Duodenal mucosa (tissue), 2 donors: ENCODE data around the gene TTLL9.

Source experiments
- H3K27ac ChIP-seq: one replicate; pipeline ENCODE4 v1.7.0; 2013; ENCODE audit warnings: low read depth, low read length
- H3K27me3 ChIP-seq, 2 donors: one replicate each; pipeline ENCODE4 v1.7.0; 2013; ENCODE audit warnings: low read length in 2 of 2, control low read depth in 1 of 2; ENCODE audit not compliant: insufficient read depth in 2 of 2, control insufficient read depth in 1 of 2
- H3K36me3 ChIP-seq, 2 donors: one replicate each; pipeline ENCODE4 v1.7.0; 2013; ENCODE audit warnings: low read length in 2 of 2, control low read depth in 1 of 2; ENCODE audit not compliant: insufficient read depth in 2 of 2, control insufficient read depth in 1 of 2
- H3K4me1 ChIP-seq, 2 donors: one replicate each; pipeline ENCODE4 v1.7.0; 2013; ENCODE audit warnings: low read length in 2 of 2, control low read depth in 1 of 2; ENCODE audit not compliant: insufficient read depth in 2 of 2, control insufficient read depth in 1 of 2
- H3K4me3 ChIP-seq, 2 donors: one replicate each; pipeline ENCODE4 v1.7.0; 2013; ENCODE audit warnings: low read length in 2 of 2, low read depth in 1 of 2
- H3K9ac ChIP-seq, 2 donors: one replicate each; pipeline ENCODE4 v1.7.0; 2013; ENCODE audit warnings: low read length in 2 of 2, low read depth in 1 of 2
- H3K9me3 ChIP-seq, 2 donors: one replicate each; pipeline ENCODE4 v1.7.0; 2013; ENCODE audit warnings: low read length in 2 of 2, control low read depth in 1 of 2; ENCODE audit not compliant: control insufficient read depth in 1 of 2

TTLL9 gene

DNA sequence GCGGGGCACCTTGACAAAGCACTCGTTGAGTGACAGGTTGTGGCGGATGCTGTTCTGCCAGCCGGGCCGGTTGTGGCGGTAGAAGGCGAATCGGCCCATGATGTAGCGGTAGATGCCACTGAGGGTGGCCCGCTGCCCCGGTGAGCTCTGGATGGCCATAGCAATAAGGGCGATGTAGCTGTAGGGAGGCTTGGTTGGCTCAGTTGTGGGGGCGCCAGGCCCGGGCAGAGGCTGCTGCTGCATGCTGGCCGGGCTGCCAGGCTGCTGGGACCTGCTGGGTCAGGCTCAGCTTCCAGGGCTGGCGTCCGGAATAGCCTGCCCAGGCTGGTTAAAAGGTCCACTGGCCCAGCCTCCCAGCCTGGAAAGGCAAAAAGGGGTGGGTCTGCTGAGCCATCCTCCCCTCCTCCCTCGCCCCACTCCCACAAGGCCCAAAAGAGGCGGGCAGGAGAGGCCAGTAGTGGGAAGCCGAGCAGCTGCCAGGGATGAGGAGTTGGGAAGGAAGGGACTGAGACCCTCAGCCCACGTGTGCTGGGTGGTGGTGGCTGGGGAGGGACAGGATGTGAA is 25.1 kb upstream of the TTLL9 start, which contains the start of gene FOXS1:
Gene FOXS1 (minus strand): TSS at position 305 of the 564 bp plus-strand sequence. CDS start 62 bp downstream, at position 243.
- Histone ChIP-seq H3K9ac (no peak within 1 kb of the TSS), H3K4me1 (peaks cover 0 to 3% of the 10 kb centered on the region in 2 donors), H3K36me3 (no peaks in the 10 kb centered on the region), H3K9me3 (no peaks in the 10 kb centered on the region), H3K4me3 (no peak within 1 kb of the TSS), H3K27ac (no peak within 1 kb of the TSS), H3K27me3 (peaks cover 0 to 5% of the 10 kb centered on the region in 2 donors)

DNA sequence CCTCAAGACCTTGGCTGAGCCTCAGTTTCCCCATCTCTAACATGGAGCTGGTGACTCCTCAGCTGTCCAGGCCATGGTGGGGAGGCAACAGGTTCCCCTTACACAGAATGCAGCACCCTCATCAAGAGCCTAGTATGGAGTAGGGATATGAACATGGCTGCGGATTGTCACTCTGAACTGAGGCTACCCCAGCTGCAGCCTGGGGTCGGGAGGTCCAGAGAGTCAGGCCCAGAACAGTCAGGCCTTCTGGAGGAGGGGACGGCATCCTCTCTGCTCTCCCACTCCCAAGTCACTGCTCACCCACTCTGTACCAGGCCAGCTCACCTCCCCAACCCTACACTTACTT is 23.7 kb upstream of the TTLL9 start:
- peaks cover 0 to 3% of the 10 kb centered on the region in 2 donors for H3K4me1 ChIP-seq
- no peaks in the 10 kb centered on the region for H3K9me3 ChIP-seq
- H3K36me3 ChIP-seq: no peaks in the 10 kb centered on the region
- H3K9ac ChIP-seq: no peak overlapping the region
- H3K27ac ChIP-seq: no peak overlapping the region
- peaks cover 8 to 10% of the 10 kb centered on the region in 2 donors for H3K27me3 ChIP-seq
- no peak overlapping the region for H3K4me3 ChIP-seq

DNA sequence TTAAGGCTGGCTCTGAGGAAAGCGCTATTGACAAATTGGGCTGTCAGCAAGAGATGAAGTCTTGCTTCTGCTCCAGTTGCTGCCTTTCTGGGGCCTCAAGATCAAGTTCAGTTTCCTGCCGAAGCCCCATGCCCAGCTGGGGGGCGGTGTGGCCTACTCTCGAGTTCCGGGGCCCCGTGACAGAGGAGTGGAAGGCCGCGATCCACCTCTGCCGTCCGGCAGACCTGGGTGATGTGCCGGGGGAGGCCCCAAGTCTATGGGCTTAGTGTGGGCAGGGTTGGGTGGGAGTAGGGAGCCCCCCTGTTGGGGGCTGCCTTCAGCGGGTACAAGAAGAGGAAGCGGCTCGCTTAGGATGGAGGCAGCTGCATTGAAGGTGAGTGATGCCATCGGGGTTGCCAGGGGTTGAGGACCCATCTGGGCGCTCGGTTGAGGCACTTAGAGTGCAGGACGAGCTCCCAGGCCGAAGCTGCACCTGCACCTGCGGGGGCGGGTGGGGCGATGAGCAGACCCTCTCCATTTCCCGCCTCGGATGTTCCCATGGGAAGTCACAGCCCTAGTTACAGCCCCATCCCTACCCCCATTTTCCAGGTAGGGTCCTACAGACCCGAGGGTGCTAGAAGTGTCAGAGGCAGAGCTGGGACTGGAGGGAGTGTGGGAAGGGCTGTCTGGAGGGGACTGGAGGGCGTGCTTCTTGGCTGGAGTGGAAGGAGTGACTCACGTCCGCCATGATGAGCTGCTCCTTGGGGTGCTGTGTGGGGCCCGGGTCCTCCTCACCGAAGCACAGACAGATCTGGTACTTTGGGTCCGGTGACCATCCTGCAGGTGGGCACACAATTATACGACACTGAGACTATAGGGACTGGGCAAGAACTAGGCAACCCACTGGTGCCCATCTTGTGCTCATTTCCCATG is 22.1 kb upstream of the TTLL9 start:
- Histone ChIP-seq H3K27ac (no peak overlapping the region), H3K9ac (no peak overlapping the region), H3K27me3 (peaks cover 8 to 10% of the 10 kb centered on the region in 2 donors), H3K4me3 (no peak overlapping the region), H3K9me3 (no peaks in the 10 kb centered on the region), H3K4me1 (peaks cover 0 to 3% of the 10 kb centered on the region in 2 donors), H3K36me3 (no peaks in the 10 kb centered on the region)

DNA sequence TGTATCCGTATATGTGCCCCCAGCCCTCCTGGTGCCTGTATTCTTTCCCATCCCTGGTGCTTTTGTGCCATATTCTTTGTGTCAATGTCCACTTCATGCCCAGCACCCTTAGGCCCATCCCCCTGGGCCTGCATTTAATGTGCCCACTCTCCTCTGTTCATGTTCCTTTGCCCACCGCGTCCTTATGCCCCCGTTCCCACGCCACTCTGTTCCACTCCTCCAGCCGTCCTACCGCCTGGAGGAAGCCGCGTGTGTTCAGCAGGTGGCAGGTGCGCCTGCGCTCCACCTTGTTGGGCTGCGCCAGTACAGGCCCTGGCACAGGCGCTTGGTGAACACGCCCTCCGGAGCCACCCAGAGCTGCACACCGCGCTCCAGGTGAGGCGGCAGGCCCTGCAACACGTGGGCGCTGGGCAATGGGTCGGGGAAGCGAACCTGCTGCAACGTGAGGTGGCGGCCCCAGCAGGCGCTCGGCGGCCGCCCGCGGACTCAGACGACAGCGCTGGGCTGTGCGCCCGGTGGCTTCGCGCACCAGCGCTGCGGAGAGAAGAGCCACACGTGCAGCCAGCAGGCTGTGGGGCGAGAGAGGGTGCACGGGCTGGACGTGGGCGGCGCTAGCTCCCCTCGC is 21.0 kb upstream of the TTLL9 start:
- H3K4me3 ChIP-seq: no peak overlapping the region
- H3K27ac ChIP-seq: no peak overlapping the region
- peaks cover 0 to 3% of the 10 kb centered on the region in 2 donors for H3K4me1 ChIP-seq
- H3K27me3 ChIP-seq: peaks cover 8 to 18% of the 10 kb centered on the region in 2 donors
- H3K36me3 ChIP-seq: no peaks in the 10 kb centered on the region
- H3K9ac ChIP-seq: no peak overlapping the region
- no peaks in the 10 kb centered on the region for H3K9me3 ChIP-seq

DNA sequence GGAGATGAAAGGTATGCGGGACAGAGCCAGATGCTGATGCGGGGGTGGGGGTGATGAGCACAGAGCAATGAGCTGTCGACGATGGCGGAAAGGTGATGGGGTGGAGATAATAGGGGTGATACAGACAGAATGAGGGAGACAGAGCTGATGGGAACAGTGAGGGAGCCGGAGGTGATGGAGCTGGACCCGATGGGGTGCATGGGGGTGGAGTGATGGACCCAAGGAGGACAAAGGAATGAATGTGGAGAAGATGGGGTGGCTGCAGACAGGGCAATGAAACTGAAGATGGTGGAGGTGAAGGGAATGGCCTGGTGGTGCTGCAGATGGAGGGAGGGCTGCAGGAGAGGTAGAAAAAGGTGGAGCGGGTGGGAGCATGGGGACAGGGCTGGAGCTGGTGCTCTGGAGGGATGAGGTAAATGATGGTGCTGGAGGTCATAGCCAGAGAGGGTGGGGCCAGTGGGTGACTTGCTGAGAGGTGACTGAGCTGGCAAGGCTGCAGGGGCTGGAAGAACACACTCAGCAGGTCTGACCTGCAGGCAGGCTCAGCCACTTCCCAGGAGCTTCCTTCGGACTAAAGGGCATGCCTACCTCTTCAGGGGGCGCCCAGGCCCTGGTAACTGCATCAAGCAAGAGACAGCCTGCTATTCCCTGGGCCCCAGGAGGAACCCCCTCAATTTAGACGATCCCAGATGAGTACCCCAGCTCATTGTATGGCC is 19.0 kb upstream of the TTLL9 start:
- H3K4me1 ChIP-seq: no peaks in the 10 kb centered on the region
- H3K9ac ChIP-seq: no peak overlapping the region
- peaks cover 8 to 23% of the 10 kb centered on the region in 2 donors for H3K27me3 ChIP-seq
- no peak overlapping the region for H3K4me3 ChIP-seq
- H3K27ac ChIP-seq: no peak overlapping the region
- no peaks in the 10 kb centered on the region for H3K36me3 ChIP-seq
- no peaks in the 10 kb centered on the region for H3K9me3 ChIP-seq

DNA sequence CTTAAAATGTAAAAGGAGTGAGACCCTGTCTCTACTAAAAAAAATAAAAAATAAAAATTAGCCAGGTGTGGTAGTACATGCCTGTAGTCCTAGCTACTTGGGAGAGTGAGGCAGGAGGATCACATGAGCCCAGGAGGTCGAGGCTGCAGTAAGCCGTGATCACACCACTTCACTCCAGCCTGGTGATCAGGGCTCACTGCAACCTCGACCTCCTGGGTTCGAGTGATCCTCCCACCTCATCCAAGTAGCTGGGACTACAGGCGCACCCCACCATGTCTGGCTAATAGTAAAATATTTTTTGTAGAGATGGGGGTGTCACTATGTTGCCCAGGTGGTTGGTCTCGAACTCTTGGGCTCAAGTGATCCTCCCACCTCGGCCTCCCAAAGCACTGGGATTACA is 17.0 kb upstream of the TTLL9 start:
- Histone ChIP-seq H3K4me3 (no peak overlapping the region), H3K9me3 (no peaks in the 10 kb centered on the region), H3K27ac (no peak overlapping the region), H3K9ac (no peak overlapping the region), H3K4me1 (peaks cover 0 to 2% of the 10 kb centered on the region in 2 donors), H3K27me3 (peaks cover 8 to 25% of the 10 kb centered on the region in 2 donors), H3K36me3 (no peaks in the 10 kb centered on the region)

DNA sequence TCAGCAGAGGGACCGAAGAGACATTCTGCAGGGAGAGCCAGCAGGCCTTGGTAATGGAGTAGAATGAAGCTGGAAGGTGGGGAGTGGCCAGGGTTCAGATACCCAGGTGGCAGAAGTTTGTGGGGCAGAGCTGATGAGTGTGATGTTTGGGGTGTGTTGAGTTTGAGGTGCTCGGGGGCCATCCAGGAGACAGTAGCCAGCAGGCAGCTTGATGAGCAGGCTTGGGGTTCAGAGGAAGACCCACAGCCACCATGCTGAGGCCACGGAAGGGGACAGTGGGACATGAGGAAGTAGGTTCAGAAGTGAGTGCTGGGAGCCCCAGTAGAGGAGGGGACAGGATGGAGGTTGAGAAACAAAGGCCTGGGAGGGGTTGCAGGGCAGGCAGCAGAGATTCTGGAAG is 13.9 kb upstream of the TTLL9 start:
- no peak overlapping the region for H3K27ac ChIP-seq
- H3K9ac ChIP-seq: no peak overlapping the region
- no peaks in the 10 kb centered on the region for H3K36me3 ChIP-seq
- H3K4me3 ChIP-seq: no peak overlapping the region
- H3K9me3 ChIP-seq: no peaks in the 10 kb centered on the region
- H3K27me3 ChIP-seq: peaks cover 5 to 28% of the 10 kb centered on the region in 2 donors
- H3K4me1 ChIP-seq: peaks cover 9 to 16% of the 10 kb centered on the region in 2 donors

DNA sequence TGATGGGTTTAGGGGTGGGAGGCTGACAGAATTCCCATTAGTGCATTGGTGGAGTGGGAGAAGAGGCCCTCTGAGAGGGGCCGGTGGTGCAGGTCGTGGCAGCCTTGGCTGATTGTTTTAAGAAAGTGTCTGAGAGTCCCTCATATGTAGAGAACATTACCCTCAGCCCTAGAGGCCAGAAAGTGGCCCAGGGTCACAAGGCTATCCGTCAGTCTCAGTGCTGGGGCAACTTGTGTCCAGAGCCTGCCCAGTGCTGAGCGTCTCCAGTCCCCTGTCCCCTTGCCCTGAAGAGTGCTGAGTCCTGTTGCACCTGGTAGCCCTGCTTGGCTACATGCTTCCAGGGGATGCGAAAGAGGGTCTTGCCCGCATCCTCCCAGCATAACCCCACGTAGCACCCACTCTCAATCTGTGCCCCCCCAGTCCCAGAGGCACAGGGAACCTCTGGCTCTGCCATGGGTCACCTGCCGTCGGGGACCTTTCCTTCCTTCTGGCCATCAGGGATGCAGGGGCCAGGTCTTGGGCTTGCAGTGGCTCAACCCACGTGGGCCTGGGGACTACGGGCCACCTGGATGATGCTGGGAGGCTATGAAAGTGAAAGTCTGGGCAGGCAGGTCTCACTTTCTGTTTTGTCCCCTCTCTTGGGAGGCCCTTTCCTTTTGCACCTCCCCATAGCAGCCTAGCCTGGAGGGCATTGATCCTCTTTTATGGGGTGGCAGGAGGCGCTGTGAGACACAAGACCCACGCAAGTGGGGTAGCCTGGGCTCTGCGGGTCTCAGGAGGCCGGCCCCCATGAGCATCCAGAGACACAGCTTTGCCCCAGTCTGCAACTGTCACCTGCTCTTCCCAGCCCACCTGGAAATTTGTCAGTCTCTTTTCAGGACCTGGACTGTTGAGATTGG is 12.3 kb upstream of the TTLL9 start:
- Histone ChIP-seq H3K4me3 (no peak overlapping the region), H3K36me3 (no peaks in the 10 kb centered on the region), H3K4me1 (peaks cover 9 to 19% of the 10 kb centered on the region in 2 donors), H3K9me3 (no peaks in the 10 kb centered on the region), H3K27me3 (peaks cover 5 to 28% of the 10 kb centered on the region in 2 donors), H3K9ac (no peak overlapping the region), H3K27ac (no peak overlapping the region)

DNA sequence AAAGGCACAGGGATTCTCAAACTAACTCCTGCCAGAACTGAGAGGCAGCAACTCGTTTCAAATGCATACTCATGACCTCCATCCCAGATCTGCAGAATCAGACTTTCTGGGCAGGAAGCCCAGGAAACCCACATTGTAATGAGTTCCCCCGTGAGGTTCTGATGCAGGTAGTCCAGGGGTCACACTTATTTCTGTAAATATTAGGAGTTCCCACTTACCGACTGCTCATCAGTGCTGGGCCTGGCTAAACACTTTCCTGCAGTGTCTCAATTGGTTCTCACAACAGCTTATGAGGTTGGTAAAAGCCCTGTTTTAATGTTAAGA is 11.7 kb upstream of the TTLL9 start:
- Histone ChIP-seq H3K36me3 (no peaks in the 10 kb centered on the region), H3K4me1 (peaks cover 9 to 19% of the 10 kb centered on the region in 2 donors), H3K9ac (no peak overlapping the region), H3K27ac (no peak overlapping the region), H3K9me3 (no peaks in the 10 kb centered on the region), H3K27me3 (peaks cover 5 to 26% of the 10 kb centered on the region in 2 donors), H3K4me3 (no peak overlapping the region)
